Measurements from ENCODE around the gene G3BP1. TPM values are rescaled to one million over a fixed set of nuclear protein-coding genes. Genes with fewer than 3 reads are reported as not detected.

Gene G3BP1
- total and polyA plus RNA-seq, 9 of the 15 experiments (the other 6 are each of a cell fraction or from before 2014, with no cell fraction given) = 54.7 to 264 (median 105) TPM

DNA sequence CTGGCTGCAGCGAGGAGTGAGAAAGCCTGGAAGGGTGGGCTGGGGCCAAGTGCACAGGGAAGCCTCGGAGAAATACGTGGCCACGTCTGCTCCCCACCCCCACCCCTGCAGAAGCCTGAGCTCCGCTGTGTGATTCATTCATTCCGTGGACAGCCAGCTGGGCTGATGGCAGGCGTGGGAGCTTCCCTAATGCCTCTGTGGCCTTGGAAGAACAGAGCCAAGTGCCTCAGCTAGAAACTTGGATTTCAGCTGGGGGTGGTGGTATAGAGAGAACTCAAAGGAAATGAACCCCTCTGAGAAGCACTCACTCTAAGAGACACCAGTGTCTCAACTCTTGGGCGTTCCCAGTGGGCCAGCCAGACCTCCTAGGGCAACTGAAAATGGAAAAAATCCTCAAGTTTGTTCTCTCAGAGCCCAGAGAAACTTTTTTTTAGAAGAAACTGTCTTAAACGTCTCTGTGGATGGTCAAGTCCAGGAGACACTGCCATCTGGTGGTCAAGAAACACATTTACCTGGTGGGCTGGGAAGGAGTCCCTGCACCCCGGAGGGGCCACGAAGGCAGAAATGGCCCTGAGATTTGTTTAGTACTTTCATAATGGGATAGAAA, 31.3 kb upstream of the G3BP1 start:
- CTCF ChIA-PET (ENCODE audit: low intra/inter-chr PET ratio) = interaction anchor here (0.7 to 4.8 kb wide), 4 partner anchors 31 to 293 kb away, joined by 4 to 53 read pairs (median 5); partner anchors contain the start of genes G3BP1 and SLC36A1
- DNase-seq (ENCODE audit: extremely low read depth in 1 of 4, low spot score in 3 of 4) (peak; percentile 77 to 79 (median 78)), ATAC-seq (peak; percentile 92), FAIRE-seq (peak; percentile 86)
- Histone ChIP-seq H2AFZ (ENCODE audit: low read depth, low read length) (no peak overlapping the region; the same call in 1 of the 2 replicates), H3K4me1 (replicated peaks in 1 of 2; ENCODE audit: control insufficient read depth in 2 of 2, insufficient read depth in 2 of 2, low read length in 2 of 2) (peaks cover 0 to 6% of the 10 kb centered on the region in 2 experiments; a peak in 3 of 5 replicates), H3K36me3 (ENCODE audit: control insufficient read depth, insufficient read depth, low read length) (peaks cover 26% of the 10 kb centered on the region; the same call in 2 of the 3 replicates), H3K9me1 (ENCODE audit: control insufficient read depth, insufficient read depth, low read length) (no peaks in the 10 kb centered on the region), H3K9me3 (replicated peaks; ENCODE audit: control insufficient read depth, insufficient read depth, low read depth, low read length) (no peaks in the 10 kb centered on the region), H4K20me1 (replicated peaks; ENCODE audit: control insufficient read depth, insufficient read depth, low read length) (0 out of 2 replicates have a peak, but pooled peaks cover 3% of the 10 kb centered on the region), H3K27me3 (ENCODE audit: control insufficient read depth in 2 of 2, insufficient read depth in 2 of 2, low read length in 2 of 2) (no peaks in the 10 kb centered on the region), H3K79me2 (ENCODE audit: control insufficient read depth, insufficient read depth, low read length) (no peaks in the 10 kb centered on the region), H3K4me3 (no peak overlapping the region), H3K4me2 (ENCODE audit: insufficient read depth, low read length) (no peak overlapping the region), H3K27ac (ENCODE audit: extremely low read depth, low read depth, low read length) (no peak overlapping the region), H3K9ac (ENCODE audit: insufficient read depth in 1 of 2, low read depth in 2 of 2, low read length in 2 of 2) (0 out of 4 replicates have a peak overlapping the region, but pooled peaks of 1 of the 2 experiments have one; percentile 37)
- WGBS (ENCODE audit: insufficient coverage, low coverage, missing lambda C conversion rate) = 16% methylated on average over 10 of the region's 11 CpGs
- intact Hi-C loops (cut with micrococcal nuclease) (loop anchor here (1.0 to 5.0 kb wide), 3 partner anchors 81 to 293 kb away; partner anchors contain the start of gene SLC36A1), in situ Hi-C loops (cut with MboI) (loop anchor here (5.0 kb wide), 1 partner anchor 78 kb away; no protein-coding TSS in a partner anchor)
- BruUV-seq (replicated peaks) = no TSS peak
- POLR2A ChIA-PET = interaction anchor here (0.6 to 1.6 kb wide), 3 partner anchors 30 to 82 kb away, joined by 3 to 5 read pairs (median 3); no protein-coding TSS in a partner anchor
- TF ChIP-seq NR4A1 (CRISPR knock-in tag; IDR thresholded peaks at IDR 0.05) = no peak
- TF ChIP-seq NR4A1 (tag; IDR thresholded peaks at IDR 0.05) = no peak
- TF ChIP-seq GATAD2A (IDR thresholded peaks at IDR 0.05) = no peak
- TF ChIP-seq EGR1 (conservative IDR thresholded peaks at IDR 0.05) = no peak
- TF ChIP-seq MYBL2 (IDR thresholded peaks at IDR 0.05; ENCODE audit: low read depth) = no peak
- no peak for TF ChIP-seq MYBL2 (CRISPR knock-in tag; IDR thresholded peaks at IDR 0.05; ENCODE audit: borderline replicate concordance)
- no peak for TF ChIP-seq HNRNPL (IDR thresholded peaks at IDR 0.05; ENCODE audit: low read depth, low read length)
- TF ChIP-seq SIN3A (IDR thresholded peaks at IDR 0.05; ENCODE audit: borderline replicate concordance in 2 of 2, control insufficient read depth in 1 of 2, low read depth in 2 of 2, low read length in 2 of 2) = no peak
- peak; percentile 55 to 76 for TF ChIP-seq RAD21 (CRISPR knock-in tag; conservative IDR thresholded peaks at IDR 0.05 in 1 of 2, IDR thresholded peaks at IDR 0.05 in 1 of 2)
- TF ChIP-seq ZNF77 (CRISPR knock-in tag; IDR thresholded peaks at IDR 0.05) = no peak
- no peak for TF ChIP-seq MTA3 (IDR thresholded peaks at IDR 0.05; ENCODE audit: borderline replicate concordance)
- TF ChIP-seq STAG1 (CRISPR knock-in tag; IDR thresholded peaks at IDR 0.05; ENCODE audit: borderline replicate concordance) = no peak
- TF ChIP-seq, protein P1, sequence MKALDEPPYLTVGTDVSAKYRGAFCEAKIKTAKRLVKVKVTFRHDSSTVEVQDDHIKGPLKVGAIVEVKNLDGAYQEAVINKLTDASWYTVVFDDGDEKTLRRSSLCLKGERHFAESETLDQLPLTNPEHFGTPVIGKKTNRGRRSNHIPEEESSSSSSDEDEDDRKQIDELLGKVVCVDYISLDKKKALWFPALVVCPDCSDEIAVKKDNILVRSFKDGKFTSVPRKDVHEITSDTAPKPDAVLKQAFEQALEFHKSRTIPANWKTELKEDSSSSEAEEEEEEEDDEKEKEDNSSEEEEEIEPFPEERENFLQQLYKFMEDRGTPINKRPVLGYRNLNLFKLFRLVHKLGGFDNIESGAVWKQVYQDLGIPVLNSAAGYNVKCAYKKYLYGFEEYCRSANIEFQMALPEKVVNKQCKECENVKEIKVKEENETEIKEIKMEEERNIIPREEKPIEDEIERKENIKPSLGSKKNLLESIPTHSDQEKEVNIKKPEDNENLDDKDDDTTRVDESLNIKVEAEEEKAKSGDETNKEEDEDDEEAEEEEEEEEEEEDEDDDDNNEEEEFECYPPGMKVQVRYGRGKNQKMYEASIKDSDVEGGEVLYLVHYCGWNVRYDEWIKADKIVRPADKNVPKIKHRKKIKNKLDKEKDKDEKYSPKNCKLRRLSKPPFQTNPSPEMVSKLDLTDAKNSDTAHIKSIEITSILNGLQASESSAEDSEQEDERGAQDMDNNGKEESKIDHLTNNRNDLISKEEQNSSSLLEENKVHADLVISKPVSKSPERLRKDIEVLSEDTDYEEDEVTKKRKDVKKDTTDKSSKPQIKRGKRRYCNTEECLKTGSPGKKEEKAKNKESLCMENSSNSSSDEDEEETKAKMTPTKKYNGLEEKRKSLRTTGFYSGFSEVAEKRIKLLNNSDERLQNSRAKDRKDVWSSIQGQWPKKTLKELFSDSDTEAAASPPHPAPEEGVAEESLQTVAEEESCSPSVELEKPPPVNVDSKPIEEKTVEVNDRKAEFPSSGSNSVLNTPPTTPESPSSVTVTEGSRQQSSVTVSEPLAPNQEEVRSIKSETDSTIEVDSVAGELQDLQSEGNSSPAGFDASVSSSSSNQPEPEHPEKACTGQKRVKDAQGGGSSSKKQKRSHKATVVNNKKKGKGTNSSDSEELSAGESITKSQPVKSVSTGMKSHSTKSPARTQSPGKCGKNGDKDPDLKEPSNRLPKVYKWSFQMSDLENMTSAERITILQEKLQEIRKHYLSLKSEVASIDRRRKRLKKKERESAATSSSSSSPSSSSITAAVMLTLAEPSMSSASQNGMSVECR (CRISPR knock-in tag; IDR thresholded peaks at IDR 0.05) = no peak
- TF ChIP-seq, protein P2, sequence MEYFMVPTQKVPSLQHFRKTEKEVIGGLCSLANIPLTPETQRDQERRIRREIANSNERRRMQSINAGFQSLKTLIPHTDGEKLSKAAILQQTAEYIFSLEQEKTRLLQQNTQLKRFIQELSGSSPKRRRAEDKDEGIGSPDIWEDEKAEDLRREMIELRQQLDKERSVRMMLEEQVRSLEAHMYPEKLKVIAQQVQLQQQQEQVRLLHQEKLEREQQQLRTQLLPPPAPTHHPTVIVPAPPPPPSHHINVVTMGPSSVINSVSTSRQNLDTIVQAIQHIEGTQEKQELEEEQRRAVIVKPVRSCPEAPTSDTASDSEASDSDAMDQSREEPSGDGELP (CRISPR knock-in tag; IDR thresholded peaks at IDR 0.05; ENCODE audit: borderline replicate concordance) = peak; percentile 72; the same call in 1 of the 2 replicates
- no peak for TF ChIP-seq CBX1 (IDR thresholded peaks at IDR 0.05; ENCODE audit: low read depth)
- peak; percentile 65 for TF ChIP-seq FOSL1 (tag; conservative IDR thresholded peaks at IDR 0.05)
- no peak for TF ChIP-seq ZNF785 (CRISPR knock-in tag; IDR thresholded peaks at IDR 0.05)

Measured in K562 (cell line).